ENCODE data around the gene SLC9A3. TPM values are rescaled to one million over a fixed set of nuclear protein-coding genes. Genes with fewer than 3 reads are reported as not detected.

SLC9A3 gene
- polyA plus RNA-seq, 1 donor: 1.8 TPM

DNA sequence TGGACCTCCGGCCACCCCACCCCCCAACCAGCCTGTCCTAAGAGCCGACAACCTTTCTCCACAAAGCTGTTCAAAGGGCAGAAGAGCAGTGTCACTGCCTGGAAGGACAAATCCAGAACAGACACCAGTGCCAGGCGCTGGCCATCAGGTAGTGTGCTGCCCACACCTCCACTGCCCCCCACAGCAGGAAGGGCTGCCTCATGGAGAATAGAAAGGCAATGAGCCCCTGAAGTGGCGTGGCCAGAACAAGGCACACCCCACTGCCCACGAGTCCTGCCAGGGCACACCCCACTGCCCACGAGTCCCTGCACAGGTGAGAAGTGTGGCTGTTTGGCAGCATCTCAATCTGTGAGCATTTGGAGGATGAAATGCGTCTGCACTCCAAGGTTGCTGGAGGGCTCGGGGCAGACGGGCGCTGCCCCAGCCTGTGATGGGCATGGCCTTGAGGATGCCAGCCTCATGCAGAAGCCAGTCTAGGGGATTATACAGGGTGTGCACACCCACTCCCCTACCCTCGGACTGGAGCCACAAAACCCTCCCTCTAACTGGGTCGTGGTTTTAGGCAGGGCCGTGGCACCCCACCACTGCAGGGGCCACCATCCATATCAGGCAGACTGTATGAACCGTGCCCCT, 2.3 kb upstream of the SLC9A3 start:
- no peak for DNase-seq (ENCODE audit: low read depth)

DNA sequence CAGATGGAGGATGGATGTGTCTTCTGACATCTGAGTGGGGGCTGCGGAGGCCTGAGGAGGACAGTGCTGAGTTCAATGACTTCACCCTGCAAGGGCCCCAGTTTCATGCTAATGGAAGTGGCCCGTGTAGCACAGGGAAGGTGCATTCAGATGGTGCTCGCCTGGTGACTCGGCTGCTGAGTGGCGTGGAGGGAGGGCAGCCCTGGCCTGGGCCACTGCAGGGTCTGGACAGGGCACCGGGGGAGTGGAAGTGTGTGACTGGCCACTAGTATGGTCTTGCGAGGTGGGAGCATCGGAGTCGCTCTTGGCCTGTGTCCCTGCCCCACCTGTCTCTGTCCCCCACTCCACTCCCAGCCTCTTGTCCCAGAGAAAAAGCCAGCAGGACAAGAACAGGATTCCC, 1.7 kb upstream of the SLC9A3 start:
- no peak for DNase-seq (ENCODE audit: low read depth)

DNA sequence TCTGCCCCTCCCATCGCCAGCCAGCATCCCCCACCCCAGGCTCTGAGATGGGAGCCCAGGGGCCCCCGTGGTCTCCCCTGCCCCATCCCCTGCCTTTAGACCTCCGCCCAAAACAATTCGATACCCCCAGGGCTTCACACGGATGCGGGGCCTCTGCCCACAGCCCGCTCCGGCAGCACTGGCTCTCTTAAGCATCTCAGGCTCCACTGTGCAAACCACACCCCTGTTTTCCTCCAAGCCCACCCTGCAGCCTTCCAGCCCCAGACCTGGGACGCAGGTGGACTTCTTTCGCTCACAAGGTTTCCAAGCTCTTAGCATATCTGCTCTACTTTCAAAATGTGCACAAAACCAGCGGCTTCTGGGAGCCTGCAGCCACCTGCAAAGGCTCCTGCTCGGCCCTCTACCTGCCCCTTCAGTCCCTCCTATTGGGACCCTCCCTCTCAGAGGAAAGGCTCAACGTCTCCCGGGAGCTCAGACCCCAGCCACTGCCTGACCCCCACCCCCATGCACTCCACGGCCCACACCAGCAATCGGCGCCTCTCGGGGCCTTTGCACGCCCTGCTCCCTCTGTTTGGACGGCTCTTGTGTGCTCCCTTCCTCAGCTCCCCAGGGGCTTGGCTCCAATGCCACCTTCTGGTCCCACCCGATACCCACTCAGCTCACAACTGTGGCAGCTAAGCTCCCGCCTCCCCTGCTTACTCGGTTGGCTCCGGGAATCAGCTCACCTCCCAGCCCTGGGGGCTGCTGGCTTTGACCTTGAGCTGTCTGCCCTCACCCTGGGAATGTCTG, 918 bp upstream of the SLC9A3 start:
- DNase-seq (ENCODE audit: low read depth): no peak

DNA sequence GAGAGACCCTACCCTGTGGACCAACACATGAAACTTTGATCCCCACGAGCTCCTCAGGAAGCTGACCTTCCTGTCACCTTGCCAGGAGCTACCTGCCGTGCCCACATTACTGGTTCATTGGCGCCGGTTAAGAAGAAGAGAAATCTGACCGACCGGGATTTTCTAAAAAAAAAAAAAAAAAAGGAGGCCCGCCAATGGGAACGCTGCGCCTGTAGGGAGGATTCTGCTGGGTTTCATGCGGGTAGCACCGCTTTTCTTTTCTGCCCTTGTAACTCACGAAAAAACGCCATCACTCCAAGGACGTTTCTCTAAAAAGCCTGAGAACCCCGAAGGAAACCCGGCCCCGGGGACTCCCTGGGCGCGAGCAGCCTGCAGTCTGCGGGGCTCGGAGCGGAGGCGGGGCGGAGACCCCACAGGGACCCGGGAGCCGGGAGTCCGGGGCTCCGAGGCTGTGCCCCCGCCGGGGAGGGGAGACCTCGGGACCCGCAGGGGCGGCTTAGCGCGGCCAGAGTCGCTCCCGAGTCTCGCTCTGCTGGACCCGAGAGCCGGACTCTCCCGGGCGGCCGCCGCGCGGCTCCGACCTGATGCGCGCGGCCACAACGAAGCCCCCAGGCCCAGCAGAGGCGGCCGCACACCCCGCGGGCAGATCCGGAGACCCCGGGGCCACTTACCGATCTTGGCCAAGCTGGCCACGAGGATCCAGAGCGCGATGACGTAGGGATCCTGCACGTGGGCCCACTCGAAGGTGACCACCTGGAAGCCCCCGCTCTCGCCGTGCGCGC, 617 bp downstream of the SLC9A3 start:
- DNase-seq (ENCODE audit: low read depth): no peak

DNA sequence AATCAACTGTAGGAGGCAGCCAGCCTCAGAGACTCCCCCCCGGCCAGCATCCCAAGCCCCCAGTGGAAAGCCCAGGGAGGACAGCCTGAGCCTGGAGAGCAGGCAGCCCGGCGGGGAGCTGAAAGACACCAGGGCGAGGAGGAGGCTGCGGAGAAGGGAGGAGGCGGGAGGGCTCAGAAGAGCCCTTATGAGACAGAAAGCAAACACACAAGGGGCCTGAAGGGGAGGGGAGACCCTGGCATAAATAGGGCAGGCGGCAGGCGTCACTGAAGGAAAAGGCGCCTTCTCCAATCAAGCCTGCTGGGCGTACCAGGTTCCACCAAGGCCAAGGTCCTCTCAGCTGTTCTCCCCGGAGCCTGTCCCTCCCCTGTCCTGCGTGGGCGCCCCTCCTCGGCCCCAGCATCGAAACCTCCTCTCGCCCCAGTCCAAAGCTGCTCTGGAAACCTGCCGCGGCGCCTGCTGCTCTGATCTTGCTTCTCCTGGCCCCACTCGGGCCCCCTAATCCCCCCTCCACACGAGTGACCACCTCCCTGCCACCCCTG, 1.3 kb downstream of the SLC9A3 start:
- no peak for DNase-seq (ENCODE audit: low read depth)

DNA sequence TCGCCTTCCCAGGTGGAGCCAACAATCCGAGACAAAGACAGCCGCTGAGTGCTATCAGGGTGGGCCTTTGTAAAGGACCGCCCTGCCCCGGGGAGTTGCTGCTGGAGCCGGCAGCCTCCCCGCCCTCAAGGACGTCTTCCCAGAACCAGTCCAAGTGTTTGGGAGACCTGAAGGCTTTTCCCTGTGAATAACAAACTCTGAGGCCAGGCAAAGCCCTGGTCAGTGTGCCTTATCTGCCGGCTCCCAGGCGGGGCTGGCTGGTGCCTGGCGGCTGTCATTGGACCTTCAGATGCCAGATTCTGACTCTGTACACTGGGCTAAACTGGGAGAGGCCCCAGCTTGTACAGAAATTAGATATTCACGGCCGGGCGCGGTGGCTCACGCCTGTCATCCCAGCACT, 2.1 kb downstream of the SLC9A3 start:
- no peak for DNase-seq (ENCODE audit: low read depth)

DNA sequence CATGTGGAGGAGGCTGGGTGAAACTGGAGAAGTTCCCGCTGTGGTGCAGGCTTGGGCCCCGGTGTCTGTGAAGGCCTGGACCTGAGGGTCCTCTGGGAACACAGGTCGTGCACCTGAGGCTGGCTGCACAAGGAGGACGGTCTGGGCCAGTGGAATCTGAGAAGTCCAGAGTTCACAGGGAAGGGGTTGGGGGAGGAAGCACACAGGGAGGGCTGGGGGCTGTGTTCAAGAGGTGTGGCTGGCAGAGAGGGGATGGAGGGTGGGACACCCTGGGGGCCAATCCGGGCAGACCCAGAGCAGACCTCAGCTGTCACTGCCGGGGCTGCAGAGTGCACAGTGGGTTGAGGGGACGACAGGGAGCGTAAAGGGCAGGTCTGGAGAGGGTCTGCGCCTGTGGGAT, 2.6 kb downstream of the SLC9A3 start:
- no peak for DNase-seq (ENCODE audit: low read depth)

DNA sequence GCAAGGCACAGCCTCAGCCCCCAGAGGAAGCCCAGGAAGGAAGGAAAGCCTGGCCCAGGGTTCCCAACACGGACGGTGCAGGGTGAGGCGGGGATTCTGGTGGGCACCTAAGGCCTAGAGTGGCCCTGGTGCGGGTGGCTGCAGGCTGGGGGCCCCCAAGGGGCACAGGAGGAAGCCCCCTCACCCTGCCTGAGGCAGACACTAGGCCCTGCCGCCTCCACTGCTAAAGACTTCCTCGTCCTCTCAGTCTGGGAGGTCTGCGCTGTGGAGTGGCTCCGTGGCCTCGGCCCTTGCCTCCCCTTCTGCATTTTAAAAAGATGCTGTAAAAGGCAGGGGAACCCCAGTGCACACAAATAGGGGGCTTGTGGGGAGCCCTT, 3.4 kb downstream of the SLC9A3 start:
- no peak for DNase-seq (ENCODE audit: low read depth)

DNA sequence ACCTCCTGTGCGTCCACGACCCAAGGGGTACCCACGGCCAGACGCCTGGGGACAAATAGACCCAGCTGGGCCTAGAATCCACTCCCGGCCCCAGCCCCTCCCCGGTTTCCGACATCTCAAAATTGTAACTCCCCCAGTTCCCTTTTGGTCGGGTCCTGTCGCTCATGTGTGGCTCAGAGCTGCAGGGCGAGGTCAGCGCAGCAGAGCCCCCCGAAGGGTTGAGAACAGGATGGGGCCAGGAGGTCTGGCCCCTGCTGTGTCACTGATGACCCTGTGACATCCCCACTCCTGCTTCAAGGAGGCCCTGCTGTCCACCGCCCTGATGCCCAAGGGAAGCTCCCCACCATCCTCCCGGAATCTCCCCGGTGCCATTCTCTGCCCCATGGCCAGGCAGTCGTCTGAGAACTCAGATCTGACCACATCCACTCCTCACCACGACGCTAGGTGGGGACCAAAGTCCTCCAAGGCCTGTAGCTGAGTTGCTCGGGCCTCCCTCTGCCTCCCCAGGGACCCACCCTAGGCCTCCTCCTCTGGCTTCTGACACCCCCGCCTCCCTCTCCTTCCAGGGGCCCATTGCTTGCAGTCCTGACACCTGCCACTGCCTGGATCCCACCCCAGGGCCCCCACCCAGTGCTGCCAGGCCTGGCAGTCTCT, 3.9 kb downstream of the SLC9A3 start:
- DNase-seq (ENCODE audit: low read depth): no peak

DNA sequence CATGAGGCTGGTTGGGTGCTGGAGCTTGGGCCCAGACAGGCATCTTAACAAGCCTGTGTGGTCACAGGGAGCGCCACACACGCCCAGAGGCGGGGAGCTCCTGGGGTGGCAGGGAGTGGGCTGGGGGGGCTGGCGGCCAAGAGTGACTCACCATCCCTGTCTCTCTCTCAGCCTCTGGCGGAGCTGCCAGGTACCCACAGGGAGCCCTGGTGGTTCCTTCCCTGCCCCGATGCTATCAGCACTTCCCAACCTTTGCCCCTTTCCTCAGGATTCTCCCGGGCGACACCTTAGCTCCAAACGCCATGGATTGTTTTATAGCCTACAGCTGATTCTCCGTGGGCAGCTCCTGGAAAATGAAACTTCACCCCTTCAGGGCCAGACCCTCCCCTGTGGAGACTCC, 5.5 kb downstream of the SLC9A3 start:
- DNase-seq (ENCODE audit: low read depth): no peak

DNA sequence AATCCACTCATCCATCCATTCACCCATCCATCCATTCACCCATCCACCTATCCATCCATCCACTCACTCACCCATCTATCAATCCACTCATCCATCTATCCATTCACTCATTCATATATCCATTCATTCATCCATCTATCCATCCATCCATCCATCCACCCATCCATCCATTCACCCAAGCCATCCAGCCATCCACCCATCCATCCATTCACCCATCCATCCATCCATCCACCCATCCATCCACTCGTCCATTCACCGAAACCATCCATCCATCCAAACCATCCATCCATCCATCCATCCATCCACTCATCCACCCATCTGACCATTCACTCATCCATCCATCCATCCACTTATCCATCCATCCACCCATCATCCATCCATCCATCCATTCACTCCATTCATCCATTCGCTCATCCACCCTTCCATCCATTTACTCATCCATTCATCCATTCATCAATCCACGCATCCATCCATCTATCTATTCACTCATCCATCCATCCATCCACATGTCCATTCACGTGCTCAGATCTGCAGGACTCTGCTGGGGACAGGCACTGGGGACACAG, 6.6 kb downstream of the SLC9A3 start:
- no peak for DNase-seq (ENCODE audit: low read depth)

DNA sequence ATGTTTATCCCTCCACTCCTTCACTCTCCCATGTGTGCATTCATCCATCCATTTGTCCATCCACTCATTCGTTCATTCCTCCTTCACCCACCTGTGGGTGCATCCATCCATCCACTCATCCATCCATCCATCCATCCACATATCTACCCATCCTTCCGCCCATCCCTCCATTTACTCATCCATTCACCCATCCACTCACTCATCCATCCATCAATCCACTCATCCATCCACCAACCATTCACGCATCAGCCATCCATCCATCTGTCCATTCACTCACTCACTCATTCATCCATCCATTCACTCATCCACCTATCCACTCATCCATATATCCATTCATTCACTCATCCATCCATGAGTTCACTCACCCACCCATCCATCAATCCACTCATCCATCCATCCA, 7.3 kb downstream of the SLC9A3 start:
- no peak for DNase-seq (ENCODE audit: low read depth)

DNA sequence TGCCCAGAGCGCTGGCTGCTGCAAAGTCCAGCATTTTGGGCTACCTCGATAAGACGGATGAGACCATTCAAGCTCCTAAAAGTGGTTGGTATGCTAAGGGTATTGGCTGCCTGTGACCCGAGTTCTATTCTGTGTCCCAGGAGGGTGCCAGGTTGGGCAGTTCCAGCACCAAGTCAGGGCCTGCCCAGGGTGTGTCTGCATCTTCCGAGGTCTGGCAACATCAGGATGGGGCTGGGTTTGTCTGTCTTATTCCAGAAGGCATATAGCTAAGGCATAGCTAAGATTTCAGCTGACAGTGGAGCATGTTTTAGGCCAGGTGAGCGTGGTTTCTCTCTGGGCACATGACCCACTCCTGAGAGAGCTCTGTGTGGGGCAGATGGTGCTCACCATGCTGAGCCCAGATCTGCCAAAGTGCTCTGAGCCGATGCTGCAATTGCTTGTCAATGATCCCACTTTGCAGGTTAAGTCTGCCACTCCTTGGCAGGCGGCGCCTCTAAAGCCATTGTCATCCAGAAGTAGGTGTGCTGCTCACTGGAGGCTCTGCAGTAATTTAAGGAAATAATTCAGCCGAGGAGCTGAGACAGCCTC, 7.8 kb downstream of the SLC9A3 start:
- no peak for DNase-seq (ENCODE audit: low read depth)

DNA sequence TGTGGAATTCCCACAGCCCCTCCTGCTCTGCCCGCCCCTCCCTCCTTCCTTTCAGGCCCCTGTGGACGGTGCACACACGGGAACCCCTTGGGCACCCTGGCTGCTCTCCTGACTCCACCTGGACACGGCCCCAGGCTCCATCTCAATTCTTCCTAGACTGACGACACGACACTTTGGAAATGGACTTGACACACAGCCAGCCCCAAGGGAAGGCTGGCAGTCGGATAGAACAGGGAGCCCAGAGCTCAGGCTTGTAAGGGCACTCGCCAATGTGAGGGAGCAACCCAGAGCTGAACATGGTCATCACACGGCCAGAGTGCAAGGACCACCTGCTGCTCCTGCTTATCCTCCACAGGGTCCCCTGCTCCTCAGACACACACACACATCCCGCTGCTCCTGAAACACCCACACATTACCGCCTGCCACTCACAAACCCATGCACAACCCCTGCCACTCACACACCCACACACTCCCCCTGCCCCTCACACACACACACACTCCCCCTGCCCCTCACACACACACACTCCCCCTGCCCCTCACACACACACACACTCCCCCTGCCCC, 8.9 kb downstream of the SLC9A3 start:
- no peak for DNase-seq (ENCODE audit: low read depth)

DNA sequence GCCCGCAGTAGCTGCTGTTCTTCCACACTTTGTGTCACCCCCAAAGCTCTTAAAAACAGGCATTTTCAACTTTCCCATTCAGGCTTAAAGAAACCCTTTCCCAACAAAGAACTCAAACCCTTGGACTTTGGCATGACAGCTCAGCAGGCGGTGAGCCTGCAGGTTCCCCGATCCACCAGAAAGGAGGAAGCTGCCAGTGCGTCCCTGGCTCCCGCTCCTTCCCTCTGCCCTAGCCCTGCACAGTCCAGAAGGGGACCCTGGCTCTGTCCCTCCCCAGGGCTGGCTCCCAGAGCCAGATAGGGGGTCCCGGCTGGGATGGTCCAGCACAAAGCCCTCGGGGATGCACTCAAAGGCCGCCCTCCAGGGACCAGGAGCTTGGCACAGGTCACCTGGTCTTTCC, 9.6 kb downstream of the SLC9A3 start:
- DNase-seq (ENCODE audit: low read depth): no peak

DNA sequence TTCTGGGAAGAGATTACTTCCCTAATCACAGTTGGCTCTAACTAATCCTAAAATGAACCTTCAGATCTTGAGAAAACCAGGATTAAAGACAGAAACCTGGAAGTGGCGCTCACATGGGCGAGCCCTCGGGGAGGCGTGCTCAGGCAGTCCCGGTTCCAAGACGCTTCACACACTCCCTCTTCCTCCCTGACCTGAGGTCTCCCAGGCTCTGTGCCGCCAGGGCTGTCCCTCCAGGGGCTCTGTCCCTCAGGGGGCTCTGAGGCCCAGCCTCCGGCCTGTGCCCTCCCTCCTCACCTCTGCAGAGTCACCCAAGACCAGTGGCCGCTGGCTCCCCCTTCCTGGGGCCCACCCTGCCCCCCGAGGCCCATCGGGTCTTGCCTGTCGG, 10.2 kb downstream of the SLC9A3 start:
- no peak for DNase-seq (ENCODE audit: low read depth)

DNA sequence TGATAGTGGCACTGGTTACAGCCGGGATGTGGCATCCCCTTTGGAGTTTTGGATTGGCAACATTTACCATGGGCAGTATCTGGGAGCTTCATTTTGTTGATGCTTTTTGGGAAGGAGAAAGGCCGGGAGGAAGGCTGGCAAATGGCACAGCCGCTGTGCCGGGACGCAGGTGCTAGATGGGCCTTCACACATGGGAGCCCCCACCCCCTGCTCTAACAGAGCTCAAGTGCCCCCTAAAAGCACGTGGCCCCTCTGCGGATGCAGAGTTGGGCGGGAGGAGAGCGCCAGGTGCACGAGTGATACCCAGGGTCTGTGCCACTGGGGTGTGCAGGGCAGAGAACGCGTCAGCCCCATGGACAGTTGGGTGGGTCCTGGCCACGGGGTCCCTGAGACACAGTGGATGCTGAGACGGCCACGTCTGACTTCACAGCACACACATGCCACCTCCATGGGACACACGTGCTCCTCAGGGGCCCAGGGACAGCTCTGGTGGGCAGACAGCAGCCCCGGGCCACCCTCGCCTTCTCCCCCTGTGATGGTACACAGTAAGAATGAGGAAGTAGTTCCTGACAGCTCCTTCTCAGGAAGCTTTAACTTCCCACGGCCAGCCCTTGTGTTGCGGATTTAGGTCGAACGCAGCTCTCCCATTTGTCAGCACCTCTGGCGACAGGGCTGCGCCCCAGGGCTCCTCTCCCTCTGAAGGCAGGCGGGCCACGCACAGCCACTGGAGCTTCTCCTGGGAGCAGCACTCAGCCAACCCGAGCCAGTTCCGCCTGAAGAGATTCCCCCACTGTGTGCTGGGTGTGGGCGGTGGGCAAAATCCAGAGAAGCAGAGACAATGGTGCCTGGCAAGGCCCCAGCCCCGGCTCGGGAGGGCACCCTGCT, 10.8 kb downstream of the SLC9A3 start:
- DNase-seq (ENCODE audit: low read depth): no peak

DNA sequence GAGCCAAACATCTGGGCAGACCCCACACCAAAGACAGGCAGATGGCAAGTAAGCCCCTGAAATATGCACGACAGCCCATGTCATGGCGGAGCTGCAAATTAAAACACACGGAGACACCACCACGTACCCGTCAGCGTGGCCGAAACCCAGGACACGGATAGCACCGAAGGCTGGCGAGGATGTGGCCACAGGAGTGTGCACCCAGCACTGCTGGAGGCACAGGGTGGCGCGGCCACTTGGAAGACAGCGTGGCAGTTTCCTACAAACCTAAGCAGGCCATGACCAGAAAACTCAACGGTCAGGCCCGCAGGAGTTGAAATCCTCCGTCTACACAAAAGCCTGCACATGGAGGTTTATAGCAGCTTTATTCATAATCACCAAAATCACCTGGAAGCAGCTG, 12.8 kb downstream of the SLC9A3 start:
- DNase-seq (ENCODE audit: low read depth): no peak

DNA sequence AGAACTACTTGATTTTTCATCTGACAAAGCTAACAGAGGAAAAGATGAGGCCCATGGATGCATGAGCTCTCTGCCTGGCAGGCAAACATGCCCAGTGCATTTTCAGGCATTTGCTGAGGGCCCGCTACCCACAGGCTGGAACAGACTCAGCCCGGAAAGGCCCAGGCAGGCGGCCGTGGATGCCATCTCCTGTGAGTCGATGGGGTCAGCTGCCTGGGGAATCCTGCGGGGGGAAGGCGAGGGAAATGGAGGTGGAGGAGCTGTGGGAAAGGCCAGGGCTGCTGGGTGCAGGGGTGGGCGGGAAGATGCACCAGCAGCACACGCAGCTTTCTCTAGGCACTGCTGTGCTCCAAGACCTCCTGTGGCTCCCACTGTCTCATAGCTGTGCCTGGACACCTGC, 13.7 kb downstream of the SLC9A3 start:
- no peak for DNase-seq (ENCODE audit: low read depth)

DNA sequence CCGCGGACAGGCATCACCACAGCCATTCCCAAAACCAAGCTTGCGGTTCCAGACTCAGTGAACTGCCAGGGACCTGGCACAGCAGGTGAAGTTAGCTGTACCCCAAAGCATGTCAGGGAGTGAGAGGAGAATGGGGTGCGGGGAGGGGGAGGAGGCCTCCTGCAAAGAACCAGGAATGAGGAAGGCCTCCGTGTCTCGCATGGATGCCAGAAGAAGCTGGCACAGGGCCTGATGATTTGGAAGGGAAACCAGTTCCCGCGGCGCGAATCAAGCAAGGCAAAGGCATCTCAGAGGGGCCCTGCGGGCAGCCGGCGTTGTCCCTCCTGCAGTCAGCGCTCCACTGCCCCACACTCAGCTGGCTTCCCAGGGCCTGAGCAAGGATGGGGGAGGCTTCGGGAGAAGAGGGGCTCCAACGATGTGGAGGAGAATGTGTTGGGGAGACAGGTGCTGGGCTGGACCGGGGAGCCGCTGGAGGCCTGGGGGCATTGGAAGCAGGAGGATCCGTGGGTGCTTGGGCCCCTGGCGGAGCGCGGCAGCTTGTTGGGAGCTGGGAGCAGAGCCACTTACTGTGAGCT, 14.6 kb downstream of the SLC9A3 start:
- DNase-seq (ENCODE audit: low read depth): no peak
